Dermis microvascular lymphatic vessel endothelial cell (primary cell): ENCODE results near the gene KLHL12. TPM values are rescaled to one million over a fixed set of nuclear protein-coding genes. Genes with fewer than 3 reads are reported as not detected.
"Not testable (repeated sequence)": the region's sequence is repeated elsewhere in the genome, so short reads cannot be mapped to it uniquely, and the experiment has no call there.

Experiments
- DNase-seq, 2 donors: peaks; one replicate each; pipeline versions ENCODE4 v3.0.0 to v3.0.0-alpha.2; 2010; ENCODE audit warnings: low read depth in 2 of 2
- total RNA-seq: library from RNA; depleted of rRNA; stranded (reverse); fragments of >200 nt; gene quantifications from 2 replicates; pipeline ENCODE4 v1.2.1, GENCODE V29; 2014

The KLHL12 gene
- total RNA-seq, 1 donor from 2014 or later: 20.5 TPM

DNA sequence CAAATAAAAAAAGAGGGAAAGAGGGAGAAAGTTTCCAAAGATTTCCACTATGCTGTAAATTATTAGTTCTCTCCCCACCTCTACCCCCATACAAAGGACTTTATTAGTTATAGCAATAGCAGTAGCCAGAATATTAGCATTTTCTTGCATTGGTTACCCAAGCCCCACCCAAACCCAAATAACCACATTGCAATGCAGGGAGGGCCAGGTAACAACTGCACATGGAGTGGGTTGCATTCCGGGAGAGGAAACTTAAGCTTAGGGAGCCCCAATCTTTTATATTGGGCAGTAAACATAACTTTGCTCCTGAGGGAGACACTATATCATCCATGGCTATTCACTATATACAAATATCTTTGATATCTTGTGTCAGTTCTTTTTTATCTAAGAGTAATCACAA, 25.1 kb upstream of the KLHL12 start:
- DNase-seq: no peak

DNA sequence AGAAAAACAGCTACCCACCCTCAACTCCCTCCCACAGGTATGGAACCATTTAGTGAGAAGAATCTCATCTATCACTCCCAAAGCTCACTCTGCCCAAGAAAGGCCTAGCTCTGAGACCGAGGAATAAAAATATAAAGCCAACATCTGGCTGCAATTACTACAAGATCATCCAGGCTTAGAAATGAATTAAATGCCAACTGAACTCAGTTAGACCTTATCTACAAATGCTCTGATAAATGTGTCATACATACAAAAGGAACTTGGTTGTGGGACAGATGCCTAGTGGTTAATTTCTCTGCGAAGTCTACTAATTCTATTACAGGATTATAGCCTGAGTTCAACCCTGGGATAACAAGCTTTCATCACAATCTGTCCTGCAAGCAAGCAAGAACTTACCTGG, 24.4 kb upstream of the KLHL12 start:
- DNase-seq: no peak

DNA sequence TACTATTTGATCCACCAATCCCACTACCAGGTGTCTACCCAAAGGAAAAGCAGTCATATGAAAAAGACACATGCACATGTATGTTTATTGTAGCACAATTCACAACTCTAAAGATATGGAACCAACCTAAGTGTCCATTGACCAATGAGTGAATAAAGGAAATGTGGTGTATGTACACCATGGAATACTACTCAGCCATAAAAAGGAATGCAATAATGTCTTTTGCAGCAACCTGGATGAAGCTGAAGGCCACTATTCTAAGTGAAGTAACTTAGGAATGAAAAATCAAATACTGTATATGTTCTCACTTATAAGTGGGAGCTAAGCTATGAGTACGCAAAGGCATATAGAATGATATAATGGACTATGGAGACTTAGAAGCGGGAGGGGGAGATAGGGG, 18.4 kb upstream of the KLHL12 start:
- DNase-seq: no peak

DNA sequence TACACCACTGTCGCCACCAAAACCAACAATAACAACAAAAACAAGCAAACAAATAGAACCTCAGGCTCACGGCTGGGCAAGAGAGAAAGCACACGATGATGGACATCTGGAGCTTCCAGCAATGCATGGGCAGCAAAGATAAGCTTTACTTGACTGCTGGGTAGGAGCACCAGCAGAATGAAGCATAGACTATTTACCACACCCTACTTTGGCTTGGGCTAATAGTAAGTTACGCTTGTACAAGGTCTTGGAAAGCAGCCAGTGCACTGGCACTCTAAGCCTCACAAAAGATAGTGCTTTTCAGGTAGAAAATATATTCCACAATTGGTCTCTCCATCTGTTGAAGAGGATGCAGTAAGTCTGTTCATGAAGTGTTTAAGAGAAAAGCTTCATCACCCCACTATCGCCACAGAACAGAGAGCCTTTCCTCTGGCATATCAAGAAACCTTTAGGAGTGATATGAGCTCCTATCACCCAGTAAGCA, 17.4 kb upstream of the KLHL12 start:
- DNase-seq: no peak

DNA sequence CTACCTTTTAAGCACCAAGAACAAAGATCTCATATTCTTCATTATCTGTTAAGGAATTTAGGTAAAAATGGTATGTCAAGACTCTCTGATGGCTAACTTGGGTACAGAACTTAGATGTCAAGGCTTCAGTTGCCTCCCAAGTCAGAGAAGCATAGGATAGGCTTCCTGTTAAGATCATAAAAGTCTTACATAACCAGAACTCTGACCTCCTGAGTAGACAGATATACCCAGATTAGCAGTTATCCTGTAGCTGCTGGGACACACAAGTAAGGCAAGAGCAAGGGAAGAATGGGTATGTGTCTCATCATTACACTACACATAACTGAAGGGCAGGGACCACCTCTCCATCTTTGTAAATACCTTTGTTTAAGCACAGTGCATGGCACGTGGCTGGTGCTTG, 15.4 kb upstream of the KLHL12 start:
- no peak for DNase-seq

DNA sequence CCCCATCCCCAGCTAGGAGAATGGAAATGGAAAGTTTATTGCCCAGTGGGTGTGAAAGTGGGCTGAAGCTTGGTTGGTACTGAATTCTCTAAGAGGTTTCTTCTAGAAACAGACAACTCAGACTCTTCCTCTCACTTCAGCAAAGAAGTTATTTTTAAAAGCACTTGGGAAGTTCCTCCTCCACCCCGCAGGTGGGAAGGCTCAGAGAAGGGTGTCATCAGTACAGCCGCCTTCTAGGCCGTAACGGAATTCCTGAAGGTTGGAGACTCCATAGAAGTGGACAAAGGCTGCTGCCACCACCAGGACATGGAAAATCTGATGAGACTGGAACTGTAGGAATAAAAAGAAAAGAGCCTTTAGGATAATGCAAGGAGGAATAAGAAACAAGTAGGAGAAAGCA, 14.3 kb upstream of the KLHL12 start:
- no peak for DNase-seq

DNA sequence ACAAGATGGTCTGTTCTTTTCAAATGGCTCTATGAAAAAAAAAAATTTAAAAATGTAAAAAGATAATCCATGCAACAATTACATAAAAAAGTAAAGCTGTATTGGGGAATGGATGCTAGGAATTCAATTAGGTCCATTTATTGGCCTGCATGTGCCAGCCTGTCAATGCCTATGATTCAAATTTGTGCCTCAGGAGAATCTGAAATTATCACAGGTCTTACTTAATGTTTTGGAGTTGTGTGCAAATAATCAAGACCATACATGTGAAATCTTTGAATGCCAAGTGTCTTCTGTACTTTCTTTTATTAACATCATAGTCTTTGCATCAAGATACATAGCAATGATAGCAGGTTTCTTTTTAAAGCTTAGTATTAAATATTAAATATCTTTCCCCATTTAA, 13.5 kb upstream of the KLHL12 start:
- DNase-seq: no peak

DNA sequence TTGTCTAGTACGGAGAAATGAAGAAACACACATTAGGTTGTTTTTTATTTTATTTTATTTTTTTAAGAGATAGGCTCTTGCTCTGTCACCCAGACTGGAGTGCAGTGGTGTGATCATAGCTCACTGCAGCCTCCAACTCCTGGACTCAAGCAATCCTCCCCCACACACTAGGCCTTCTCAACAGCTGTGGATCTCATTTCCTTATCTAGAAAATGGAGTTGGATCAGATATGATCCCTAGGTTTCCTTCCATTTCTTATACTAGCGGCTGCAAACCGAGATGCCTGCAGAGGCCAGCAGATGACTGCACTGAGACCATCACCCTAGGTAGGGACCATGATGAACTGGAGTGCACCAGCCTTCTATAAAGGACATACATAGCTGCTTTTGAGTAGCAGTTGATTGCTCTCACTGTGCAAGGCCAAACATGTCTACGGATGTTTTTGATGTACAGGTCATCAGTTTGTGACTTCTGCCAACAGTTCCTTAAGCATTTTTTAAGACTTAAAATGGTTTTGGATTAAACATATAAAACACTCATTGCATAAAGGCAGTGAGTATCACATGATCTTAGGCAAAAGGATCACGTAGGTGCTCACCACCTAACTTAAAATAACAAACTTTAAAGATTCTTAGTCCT, 11.4 kb upstream of the KLHL12 start:
- DNase-seq: no peak

DNA sequence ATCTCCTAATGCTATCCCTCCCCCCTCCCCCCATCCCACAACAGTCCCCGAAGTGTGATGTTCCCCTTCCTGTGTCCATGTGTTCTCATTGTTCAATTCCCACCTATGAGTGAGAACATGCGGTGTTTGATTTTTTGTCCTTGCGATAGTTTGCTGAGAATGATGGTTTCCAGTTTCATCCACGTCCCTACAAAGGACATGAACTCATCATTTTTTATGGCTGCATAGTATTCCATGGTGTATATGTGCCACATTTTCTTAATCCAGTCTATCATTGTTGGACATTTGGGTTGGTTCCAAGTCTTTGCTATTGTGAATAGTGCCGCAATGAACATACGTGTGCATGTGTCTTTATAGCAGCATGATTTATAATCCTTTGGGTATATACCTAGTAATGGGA, 9.4 kb upstream of the KLHL12 start:
- DNase-seq: not testable (repeated sequence)

DNA sequence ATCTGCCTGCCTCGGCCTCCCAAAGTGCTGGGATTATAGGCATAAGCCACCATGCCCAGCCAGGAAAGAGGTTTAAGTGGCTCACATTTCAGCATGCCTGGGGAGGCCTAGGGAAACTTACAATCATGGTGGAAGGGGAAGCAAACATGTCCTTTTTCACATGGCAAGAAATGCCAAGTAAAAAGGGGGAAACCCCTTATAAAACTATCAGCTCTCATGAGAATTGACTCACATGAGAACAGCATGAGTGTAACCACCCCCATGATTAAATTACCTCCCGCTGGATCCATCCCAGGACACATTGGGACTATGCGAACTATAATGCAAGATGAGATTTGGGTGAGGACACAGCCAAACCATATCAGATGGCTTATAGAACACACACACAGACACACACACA, 8.8 kb upstream of the KLHL12 start:
- DNase-seq: no peak

DNA sequence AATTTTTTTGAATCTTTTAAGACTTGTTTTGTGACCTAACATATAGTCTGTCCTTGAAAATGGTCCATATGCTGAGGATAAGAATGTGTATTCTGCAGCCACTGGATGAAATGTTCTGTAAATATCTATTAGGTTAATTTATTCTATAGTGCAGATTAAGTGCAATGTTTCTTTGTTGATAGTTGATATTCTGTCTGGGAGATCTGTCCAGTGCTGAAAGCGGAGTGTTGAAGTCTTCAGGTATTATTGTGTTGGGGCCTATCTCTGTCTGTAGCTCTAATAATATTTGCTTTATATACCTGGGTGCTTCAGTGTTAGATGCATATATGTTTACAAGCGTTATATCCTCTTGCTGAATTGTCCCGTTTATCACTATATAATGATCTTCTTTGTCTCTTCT, 7.7 kb upstream of the KLHL12 start:
- DNase-seq: no peak

DNA sequence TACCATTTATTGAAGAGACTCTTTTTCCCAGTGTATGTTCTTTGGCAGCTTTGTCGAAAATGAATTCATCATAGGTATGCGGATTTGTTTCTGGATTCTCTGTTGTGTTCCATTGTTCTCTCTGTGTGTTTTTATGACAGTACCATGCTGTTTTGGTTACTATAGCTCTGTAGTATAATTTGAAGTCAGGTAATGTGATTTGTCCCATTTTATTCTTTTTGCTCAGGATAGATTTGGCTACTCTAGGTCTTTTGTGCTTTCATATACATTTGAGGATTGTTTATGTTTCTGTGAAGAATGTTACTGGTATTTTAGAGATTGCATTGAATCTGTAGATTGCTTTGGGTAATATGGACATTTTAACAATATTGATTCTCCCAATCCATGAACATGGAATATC, 5.4 kb upstream of the KLHL12 start:
- no peak for DNase-seq

DNA sequence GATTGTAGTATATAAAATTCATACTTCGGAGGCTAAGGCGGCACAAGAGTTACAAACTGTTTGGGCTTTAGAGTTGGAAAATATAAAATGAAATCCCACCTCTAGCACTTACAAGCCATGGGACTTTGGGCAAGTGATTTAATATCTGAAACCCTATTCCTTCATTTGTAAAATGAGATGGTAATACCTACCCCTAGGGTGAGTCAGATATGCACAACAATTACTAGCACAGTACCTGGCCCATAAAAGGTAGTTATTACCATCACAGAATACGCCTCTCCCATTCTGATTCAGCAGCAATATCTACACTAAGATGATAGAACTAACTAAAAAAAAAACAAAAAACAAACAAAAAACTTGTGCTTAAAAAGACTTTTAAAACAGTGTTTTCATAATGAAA, 3.5 kb downstream of the KLHL12 start:
- no peak for DNase-seq

DNA sequence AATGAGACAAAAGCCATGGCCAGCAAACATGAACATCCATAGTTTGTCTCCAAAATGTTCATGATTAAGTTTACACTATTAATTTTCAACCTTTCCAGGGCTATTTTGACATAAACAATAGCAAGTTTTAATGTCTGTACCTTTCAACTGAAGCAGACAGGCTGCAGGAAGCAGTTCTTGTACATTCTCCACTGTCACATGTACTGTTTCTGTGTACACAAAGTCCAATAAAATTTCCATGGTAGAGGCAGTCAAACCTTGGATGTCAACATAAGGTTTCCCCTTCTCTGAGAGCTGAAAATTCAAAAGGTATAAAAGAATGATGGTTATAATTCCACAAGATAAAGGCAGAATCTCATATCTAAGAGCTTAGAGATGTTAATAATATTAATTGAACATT, 7.4 kb downstream of the KLHL12 start:
- DNase-seq: no peak

DNA sequence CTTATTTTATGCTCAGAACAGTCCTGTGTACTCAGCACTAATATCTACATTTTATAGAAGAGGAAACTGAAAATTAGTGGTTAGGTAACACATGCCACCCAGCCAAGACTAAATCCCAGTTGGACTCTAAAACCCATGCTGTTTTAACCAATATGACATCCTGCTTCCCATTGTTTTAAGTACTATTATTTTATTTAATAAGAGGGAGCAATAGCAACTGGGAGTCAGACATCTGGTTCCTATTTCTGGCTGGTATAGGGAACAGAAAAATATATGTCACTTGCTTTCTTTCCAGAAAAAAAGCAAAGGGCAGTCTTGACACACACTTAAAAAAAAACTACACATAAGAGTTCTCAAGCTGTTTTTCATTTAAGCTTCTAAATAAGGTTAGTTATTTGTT, 11.9 kb downstream of the KLHL12 start:
- DNase-seq: no peak

DNA sequence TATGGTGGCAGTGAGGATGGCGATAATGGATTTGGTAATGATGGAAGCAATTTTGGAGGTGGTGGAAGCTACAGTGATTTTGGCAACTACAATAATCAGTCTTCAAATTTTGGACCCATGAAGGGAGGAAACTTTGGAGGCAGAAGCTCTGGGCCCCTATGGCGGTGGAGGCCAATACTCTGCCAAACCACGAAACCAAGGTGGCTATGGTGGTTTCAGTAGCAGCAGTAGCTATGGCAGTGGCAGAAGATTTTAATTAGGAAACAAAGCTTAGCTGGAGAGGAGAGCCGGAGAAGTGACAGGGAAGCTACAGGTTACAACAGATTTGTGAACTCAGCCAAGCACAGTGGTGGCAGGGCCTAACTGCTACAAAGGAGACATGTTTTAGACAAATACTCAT, 14.6 kb downstream of the KLHL12 start:
- DNase-seq: not testable (repeated sequence)

DNA sequence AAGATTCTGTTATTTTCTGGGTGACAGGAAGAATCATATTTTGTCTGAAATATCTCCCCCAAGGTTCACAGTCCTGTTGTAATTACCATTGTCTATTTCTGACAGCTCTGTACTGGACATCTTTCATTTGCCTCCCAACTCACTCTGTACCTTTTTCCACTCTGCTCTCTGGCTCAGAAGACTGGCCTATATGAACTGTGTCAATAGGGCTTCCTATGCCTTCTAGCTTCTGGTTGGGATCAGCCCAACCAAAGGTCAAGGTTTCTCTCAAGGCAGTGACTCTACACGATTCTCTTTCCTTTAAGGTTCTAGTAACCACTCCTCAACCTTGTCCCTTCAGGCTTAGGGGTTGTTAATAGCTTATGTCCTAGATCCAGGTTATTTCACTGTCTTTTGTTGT, 17.5 kb downstream of the KLHL12 start:
- DNase-seq: no peak

DNA sequence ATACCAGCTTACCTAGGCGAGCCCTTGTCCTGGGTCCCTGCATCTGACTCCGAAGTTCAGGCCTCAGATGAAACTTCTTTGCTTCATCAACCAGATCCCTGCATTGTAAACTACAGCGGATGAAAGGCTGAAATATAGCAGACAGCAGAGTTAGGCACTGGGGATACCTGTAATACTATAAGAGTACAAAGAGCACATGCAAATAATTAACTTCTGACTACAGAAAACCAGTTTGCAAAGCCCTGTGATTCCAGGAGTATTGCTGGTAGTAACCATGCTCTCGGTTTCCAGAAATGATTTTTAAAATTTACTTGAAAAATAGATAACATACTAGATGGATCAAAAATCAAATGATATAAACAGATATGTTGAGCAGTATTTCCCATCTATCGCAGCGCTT, 18.0 kb downstream of the KLHL12 start:
- no peak for DNase-seq

DNA sequence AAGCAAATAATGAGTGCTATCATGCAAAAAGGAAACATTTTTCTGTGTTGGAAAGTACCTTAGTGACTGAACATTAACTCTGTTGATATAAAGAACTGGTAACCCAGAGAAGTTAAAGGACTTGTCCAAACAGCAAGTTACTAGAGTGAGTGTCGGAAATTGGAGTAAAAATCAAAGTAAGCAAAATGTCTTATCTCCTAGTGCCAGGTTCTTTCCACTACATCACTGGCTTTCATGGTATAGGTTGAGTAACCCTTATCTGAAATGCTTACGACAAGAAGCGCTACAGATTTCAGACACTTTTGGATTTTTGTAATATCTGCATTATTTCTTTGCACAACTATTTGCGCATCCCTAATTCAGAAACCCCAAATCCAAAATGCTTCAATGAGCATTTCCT, 21.7 kb downstream of the KLHL12 start:
- no peak for DNase-seq

DNA sequence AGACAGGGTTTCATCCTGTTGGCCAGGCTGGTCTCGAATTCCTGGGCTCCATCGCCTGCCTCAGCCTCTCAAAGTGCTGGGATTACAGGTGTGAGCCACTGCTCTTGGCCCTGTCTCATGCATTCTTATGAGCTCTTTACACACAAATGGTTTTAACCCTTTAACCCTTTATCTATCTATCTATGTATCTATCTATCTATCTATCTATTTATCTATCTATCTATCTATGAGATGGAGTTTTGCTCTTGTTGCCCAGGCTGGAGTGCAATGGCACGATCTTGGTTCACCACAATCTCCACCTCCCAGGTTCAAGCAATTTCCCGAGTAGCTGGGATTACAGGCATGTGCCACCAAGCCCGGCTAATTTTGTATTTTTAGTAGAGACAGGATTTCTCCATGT, 23.2 kb downstream of the KLHL12 start:
- not testable (repeated sequence) for DNase-seq

DNA sequence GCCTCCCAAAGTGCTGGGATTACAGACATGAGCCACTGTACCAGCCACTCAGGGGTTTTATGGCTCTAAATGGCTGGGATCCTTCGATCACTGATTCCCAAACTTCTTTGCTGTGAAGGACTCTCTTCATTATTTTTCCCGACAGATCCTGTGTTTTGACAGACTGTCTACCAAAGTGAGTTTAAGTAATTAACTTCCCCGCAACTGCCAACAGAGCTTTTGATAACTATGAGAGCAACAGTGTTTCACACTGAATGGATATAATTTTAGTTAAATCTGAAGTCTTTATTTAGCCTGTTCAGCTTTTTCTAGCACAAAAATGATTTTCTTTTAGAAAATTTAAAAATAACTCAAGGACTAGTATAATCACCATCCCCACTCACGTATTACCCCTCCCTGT, 25.5 kb downstream of the KLHL12 start:
- DNase-seq: no peak

DNA sequence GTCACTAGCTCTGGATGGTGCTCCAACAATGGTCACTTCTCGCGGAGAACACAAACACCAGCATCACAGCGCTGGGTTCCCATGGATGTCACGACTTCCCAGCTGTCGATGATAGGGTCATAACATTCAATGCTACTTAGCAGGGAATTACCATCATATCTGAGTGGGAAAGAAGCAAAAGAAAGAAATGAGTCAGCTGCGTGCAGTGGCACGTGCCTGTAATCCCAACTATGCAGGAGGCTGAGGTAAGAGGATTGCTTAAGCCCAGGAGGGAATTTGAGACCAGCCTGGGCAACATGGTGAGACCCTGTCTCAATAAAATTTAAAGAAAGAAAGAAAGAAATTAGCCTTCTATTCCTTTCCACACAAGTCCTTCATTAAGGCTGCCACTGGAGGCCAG, 34.5 kb downstream of the KLHL12 start:
- no peak for DNase-seq

DNA sequence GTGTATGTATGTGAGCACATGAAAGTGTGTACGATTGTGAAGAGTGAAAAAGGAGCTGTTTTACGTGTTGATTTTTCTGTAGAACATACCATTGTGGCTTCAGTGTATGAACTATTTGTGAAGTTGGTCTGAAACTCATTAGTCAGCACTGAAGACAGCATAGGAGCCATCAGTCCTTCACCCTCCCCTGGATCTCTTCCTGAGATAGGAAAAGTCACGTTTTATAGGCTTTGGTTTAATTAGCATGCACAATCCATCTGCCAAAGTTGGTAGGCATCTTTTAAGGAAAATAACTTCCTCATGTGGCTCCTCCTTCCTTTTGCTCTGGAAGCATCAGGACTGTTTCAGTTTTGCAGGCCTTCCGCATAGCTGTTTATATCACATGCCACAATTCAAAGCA, 36.6 kb downstream of the KLHL12 start:
- no peak for DNase-seq
